GM12891 (cell line): ENCODE data around the gene IL10.

ENCODE experiments used
- POLR2A ChIP-seq: IDR thresholded peaks from 2 replicates; pipeline ENCODE4 v1.6.1; 2011; ENCODE audit warnings: low read depth, low read length, control low read depth
- POLR2AphosphoS5 ChIP-seq: IDR thresholded peaks from 2 replicates; pipeline ENCODE4 v1.6.1; 2011; ENCODE audit warnings: low read depth, low read length, control low read depth
- POU2F2 ChIP-seq: IDR thresholded peaks from 2 replicates; pipeline ENCODE4 v1.6.1; 2011; ENCODE audit warnings: low read depth, mild to moderate bottlenecking, control low read depth, low read length, moderate library complexity
- SPI1 ChIP-seq: IDR thresholded peaks from 2 replicates; pipeline ENCODE4 v1.6.1; 2011; ENCODE audit warnings: low read depth, low read length, control low read depth
- TAF1 ChIP-seq: IDR thresholded peaks from 2 replicates; pipeline ENCODE4 v1.6.1; 2011; ENCODE audit warnings: low read depth, low read length, control low read depth

DNA sequence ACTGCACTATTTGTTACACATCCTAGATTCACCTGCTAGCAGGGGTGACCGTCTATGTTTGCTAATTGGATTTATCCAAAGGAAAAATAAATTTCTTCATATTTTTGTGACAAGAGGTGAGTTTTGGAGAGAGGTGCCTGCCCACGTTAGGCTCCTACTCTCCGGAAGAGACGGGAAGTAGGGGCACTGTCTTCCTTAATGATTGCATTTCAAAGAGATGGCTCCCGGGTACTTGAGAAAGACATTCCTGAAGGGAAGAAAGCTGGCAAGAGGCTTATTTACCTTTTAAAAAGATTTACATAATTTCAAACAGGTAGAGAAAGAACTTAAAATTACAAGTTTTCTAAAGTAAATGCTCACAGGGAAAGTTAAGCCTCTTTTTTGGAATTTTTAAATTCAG lies 20.4 kb downstream of the IL10 start:
- TF ChIP-seq POLR2A (no peak), POLR2AphosphoS5 (no peak), SPI1 (no peak), POU2F2 (no peak), TAF1 (no peak)
